Lower leg skin (tissue), 4 donors: ENCODE measurements around the gene BDKRB2. TPM values are rescaled to one million over a fixed set of nuclear protein-coding genes. Genes with fewer than 3 reads are reported as not detected.

Source experiments
- DNase-seq, 2 donors: peaks; one replicate each; pipeline ENCODE4 v3.0.0-alpha.2; 2019; ENCODE audit warnings: low spot score in 2 of 2
- H3K4me3 ChIP-seq: fragments of 200-600 bp; sonication (generic); 2 replicates; pipeline ENCODE4 v1.5.1; 2017; ENCODE audit warnings: mild to moderate bottlenecking, low read depth; ENCODE audit not compliant: poor library complexity, severe bottlenecking
- POLR2A ChIP-seq, 2 donors: fragments of 450-650 bp; IDR thresholded peaks; one replicate each; pipeline ENCODE4 v1.6.1; 2016 to 2017; ENCODE audit warnings: antibody characterized with exemption in 2 of 2, mild to moderate bottlenecking in 1 of 2, moderate library complexity in 1 of 2
- WGBS, 2 donors: methylation state at CpG; one replicate each; pipeline ENCODE4 v1.1.5; 2018; 5-methylcytosine and 5-hydroxymethylcytosine counted together
- intact Hi-C: fragments of 100-400 bp; cut with DNase I; formaldehyde crosslinking; loops from one replicate; pipeline ENCODE4 v1.15.0; 2023; ENCODE audit warnings: low total_unique reads
- total RNA-seq, 4 donors: library from RNA; depleted of rRNA; stranded (reverse); fragments of >200 nt; gene quantifications; one replicate each; pipeline ENCODE4 v1.1.0, GENCODE V29; 2016
- TF ChIP-seq, protein P1 (sequence below), 3 donors: fragments of 450-650 bp; IDR thresholded peaks; one replicate each; pipeline ENCODE4 v1.5.1; 2016; ENCODE audit warnings: antibody characterized with exemption in 3 of 3, mild to moderate bottlenecking in 3 of 3, moderate library complexity in 2 of 3

Gene BDKRB2
- total RNA-seq, 4 donors from 2014 or later = 8.3 to 14.8 (median 9.4) TPM

DNA sequence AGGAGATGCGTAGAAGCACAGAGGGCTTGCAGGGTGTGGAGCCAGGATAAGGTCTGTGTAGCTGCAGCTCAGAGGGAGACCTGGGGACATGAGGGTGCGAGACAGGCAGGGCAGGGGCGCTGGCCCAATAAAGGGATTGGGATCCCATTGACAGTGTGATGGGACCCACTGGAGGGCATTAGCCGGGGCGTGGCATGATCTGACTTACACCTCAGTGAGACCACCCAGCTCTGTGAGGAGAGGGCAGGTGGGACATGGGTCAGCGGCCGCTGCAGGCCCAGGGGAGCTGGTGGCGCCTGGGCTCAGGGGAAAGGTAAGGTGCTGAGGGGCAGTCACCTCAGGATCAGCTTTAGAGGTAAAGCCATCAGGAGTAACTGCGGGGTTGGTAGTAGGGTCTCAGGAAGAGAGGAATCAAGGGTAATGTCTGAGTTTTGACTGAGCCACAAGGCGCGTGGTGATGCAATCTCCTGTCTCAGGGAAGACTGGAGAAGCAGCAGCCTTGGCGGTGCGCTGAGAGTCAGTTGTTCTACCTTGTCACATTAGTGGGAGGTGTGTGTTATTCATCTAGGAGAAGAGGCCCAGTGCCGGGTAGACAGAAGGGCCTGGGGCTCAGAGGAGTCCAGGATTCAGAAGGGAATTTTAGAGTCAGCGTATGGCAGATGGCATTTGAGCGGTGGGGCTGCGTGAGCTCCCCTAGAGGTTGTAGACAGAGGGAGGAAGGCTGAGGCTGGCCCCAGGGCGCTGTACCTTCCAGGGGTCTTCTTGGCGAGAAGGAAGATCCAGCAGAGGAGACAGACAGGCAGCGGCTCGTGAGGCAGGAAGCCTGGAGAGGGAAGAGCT lies 30.8 kb upstream of the BDKRB2 start:
- WGBS, 2 donors = 92 to 95% methylated on average over 21 of the region's 21 CpGs
- TF ChIP-seq, protein P1, sequence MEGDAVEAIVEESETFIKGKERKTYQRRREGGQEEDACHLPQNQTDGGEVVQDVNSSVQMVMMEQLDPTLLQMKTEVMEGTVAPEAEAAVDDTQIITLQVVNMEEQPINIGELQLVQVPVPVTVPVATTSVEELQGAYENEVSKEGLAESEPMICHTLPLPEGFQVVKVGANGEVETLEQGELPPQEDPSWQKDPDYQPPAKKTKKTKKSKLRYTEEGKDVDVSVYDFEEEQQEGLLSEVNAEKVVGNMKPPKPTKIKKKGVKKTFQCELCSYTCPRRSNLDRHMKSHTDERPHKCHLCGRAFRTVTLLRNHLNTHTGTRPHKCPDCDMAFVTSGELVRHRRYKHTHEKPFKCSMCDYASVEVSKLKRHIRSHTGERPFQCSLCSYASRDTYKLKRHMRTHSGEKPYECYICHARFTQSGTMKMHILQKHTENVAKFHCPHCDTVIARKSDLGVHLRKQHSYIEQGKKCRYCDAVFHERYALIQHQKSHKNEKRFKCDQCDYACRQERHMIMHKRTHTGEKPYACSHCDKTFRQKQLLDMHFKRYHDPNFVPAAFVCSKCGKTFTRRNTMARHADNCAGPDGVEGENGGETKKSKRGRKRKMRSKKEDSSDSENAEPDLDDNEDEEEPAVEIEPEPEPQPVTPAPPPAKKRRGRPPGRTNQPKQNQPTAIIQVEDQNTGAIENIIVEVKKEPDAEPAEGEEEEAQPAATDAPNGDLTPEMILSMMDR (IDR thresholded peaks at IDR 0.05) = no peak
- TF ChIP-seq POLR2A (IDR thresholded peaks at IDR 0.05) = no peak
- intact Hi-C loops = no loop called here
- peak in 1 of 2 donors; percentile 63 for DNase-seq
- no peak overlapping the region for H3K4me3 ChIP-seq

DNA sequence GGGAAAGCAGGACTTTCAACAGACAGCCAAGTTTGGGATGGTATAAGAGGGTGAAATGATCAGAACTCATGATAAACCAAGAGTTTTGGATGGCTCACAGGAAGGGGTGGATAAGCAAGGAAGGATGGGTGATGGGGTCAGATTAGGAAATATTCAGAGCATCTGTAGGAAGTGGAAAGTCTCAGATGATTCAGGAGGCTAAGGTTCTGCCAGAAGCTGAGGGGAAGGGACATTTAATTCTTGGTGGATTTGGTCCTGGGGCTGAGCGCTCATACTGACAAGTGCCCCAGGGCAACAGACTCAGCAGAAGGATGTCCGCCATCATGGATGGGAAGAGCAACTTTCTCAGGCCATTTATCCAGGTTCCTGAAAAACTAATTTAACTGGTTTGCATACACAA lies 28.4 kb upstream of the BDKRB2 start:
- no peak for DNase-seq
- no peak for TF ChIP-seq POLR2A (IDR thresholded peaks at IDR 0.05)
- no peak overlapping the region for H3K4me3 ChIP-seq
- intact Hi-C loops = no loop called here
- 53 to 60% methylated on average over 2 of the region's 2 CpGs for WGBS, 2 donors

DNA sequence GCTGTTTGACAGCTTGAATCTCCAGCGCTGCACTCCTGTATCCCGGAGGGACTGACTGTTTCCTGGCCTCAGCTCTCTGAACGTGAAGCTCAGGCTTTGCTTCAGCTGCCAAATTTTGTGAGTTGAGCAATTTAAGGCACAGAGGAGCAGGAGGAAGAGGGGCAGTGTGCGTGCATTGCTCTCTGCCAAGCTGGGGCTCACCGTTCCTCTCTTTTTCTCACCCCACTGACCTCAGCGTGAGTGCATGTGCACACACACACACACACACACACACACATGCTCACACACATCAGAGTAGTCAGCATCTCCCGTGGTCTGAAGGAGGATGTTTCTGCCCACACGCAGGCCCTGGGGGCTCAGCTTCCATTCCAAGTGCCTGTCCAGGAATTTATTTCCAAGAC lies 27.8 kb upstream of the BDKRB2 start:
- intact Hi-C loops = no loop called here

DNA sequence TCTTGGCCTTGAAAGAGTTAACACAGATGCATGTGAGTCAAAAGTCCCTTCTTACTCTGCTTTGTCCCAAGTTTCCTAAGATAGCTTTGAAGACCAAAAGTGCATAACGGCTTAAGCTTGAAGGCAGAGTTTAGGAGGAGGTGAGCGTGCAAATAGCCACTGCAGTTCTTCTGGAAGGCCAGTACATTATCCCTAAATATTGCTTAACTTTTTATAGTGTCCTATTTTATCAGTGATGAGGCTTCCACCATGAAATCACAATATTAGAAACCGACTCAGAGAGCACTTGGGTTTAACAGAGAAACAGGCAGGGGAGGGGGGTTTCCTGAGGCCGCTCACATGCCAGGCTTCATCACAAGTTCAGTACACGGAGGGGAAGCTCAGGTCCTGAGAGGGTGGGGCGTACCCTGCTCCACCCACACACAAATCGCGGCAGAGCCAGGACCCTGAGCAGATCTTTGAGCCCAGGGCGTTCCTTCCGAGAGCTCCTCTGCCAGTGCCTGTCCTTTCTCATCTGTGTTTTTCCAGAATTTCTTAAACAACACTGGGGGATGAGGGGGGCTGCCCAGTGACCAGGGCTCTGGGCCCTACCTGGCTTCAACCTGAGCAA lies 26.8 kb upstream of the BDKRB2 start:
- DNase-seq = peak in 1 of 2 donors; percentile 51
- no peak for TF ChIP-seq POLR2A (IDR thresholded peaks at IDR 0.05)
- TF ChIP-seq, protein P1 (IDR thresholded peaks at IDR 0.05) = no peak
- WGBS, 2 donors = 16 to 17% methylated on average over 10 of the region's 10 CpGs
- H3K4me3 ChIP-seq = no peak overlapping the region
- intact Hi-C loops = no loop called here

More for the DNA sequence above, 27.8 kb upstream of the BDKRB2 start:
- no peak overlapping the region for H3K4me3 ChIP-seq
- WGBS, 2 donors = 9 to 15% methylated on average over 8 of the region's 8 CpGs
- DNase-seq = no peak
- TF ChIP-seq, protein P1 (IDR thresholded peaks at IDR 0.05) = no peak
- no peak for TF ChIP-seq POLR2A (IDR thresholded peaks at IDR 0.05)

DNA sequence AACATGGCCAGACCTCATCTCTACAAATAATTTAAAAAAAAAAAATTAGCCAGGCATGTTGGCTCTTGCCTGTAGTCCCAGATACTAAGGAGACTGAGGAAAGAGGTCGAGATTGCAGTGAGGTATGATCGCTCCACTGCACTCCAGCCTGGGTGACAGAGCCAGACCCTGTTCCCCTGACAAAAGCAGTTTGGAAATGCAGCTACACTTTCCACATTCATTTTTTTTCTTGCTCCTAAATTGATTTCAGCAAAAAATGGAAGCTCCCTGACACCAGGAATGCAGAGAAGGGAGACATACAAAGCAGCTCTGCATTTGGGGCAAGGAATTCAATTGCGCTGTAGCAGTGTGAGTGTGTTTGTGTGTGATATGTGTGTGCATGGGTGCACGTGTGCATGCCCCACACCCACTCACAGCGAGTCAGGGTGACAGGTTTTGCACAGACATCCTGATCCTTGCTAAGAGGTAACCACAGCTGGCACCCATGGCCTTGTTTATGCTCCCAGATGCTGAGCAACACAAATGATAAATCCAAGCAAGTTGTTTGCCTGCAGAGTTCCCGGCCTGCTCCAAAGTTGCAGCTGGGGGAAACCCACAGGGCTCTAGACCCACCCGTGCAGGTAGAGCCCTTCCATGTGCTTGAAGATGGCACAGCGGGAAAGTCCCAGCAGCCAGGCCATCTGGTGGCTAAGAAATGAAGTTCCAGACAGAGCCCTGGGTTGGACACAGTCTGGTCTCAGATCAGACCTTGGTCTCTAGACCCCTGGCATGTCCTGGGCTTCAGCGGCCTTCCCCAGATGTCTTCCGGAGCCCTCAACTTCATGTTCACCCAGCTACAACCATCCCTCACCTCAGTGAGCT lies 25.9 kb upstream of the BDKRB2 start:
- no peak overlapping the region for H3K4me3 ChIP-seq
- TF ChIP-seq, protein P1 (IDR thresholded peaks at IDR 0.05) = no peak
- no peak for TF ChIP-seq POLR2A (IDR thresholded peaks at IDR 0.05)
- no peak for DNase-seq
- intact Hi-C loops = no loop called here
- WGBS, 2 donors = 55 to 71% methylated on average over 10 of the region's 10 CpGs
